Measurements from ENCODE around the gene LTF.
"Not testable (repeated sequence)": the region's sequence is repeated elsewhere in the genome, so short reads cannot be mapped to it uniquely, and the experiment has no call there.

LTF gene

GRCh38 chr3:46393554-46394434 lies 70.9 kb downstream of the LTF start:
- WGBS, 2 donors (ENCODE audit: extremely low coverage in 2 of 2, insufficient read length in 2 of 2, insufficient replicate concordance in 1 of 2), result no CpG with 5 or more reads among the region's 8 CpGs
- H3K14ac ChIP-seq (ENCODE audit: low read length), result no peak overlapping the region
- H2BK15ac ChIP-seq (ENCODE audit: low read length), result no peak overlapping the region
- H2AK5ac ChIP-seq (ENCODE audit: low read depth, low read length), result no peak overlapping the region
- no peak overlapping the region for H3K18ac ChIP-seq (ENCODE audit: low read length)
- no peak overlapping the region for H2BK120ac ChIP-seq (ENCODE audit: low read depth, low read length)
- no peak for DNase-seq (ENCODE audit: low spot score)
- no peaks in the 10 kb centered on the region for H3K4me1 ChIP-seq (ENCODE audit: control insufficient read depth in 2 of 2, insufficient read depth in 1 of 2, low read depth in 1 of 2, low read length in 2 of 2)
- H3K4me2 ChIP-seq (ENCODE audit: insufficient read depth, low read length, poor library complexity, severe bottlenecking), result no peak overlapping the region
- no peak overlapping the region for H2AFZ ChIP-seq (ENCODE audit: low read length)
- no peaks in the 10 kb centered on the region for H3K27me3 ChIP-seq (ENCODE audit: control insufficient read depth in 3 of 3, insufficient read depth in 3 of 3, low read depth in 1 of 3, low read length in 3 of 3)
- H4K8ac ChIP-seq (ENCODE audit: low read depth, low read length), result no peak overlapping the region
- no peak overlapping the region for H3K4ac ChIP-seq (ENCODE audit: low read length)
- no peak overlapping the region for H3K23ac ChIP-seq (ENCODE audit: low read depth, low read length, poor library complexity)
- H3K4me3 ChIP-seq (ENCODE audit: low read length in 2 of 2), result no peak overlapping the region
- H2BK12ac ChIP-seq (ENCODE audit: low read length), result no peak overlapping the region
- no peak overlapping the region for H4K91ac ChIP-seq (ENCODE audit: low read depth, low read length, poor library complexity)
- H3K9ac ChIP-seq (ENCODE audit: low read depth, low read length, poor library complexity), result no peak overlapping the region
- no peaks in the 10 kb centered on the region for H3K9me3 ChIP-seq (replicated peaks in 1 of 2; ENCODE audit: control insufficient read depth in 2 of 2, insufficient read depth in 1 of 2, low read depth in 1 of 2, low read length in 2 of 2)
- H2BK5ac ChIP-seq (ENCODE audit: low read length), result no peak overlapping the region
- no peaks in the 10 kb centered on the region for H3K79me1 ChIP-seq (ENCODE audit: low read depth, low read length)
- no peaks in the 10 kb centered on the region for H3K36me3 ChIP-seq (replicated peaks in 1 of 2; ENCODE audit: control insufficient read depth in 2 of 2, insufficient read depth in 2 of 2, low read length in 2 of 2)
- no peak overlapping the region for H3K27ac ChIP-seq (replicated peaks; ENCODE audit: low read length)

GRCh38 chr3:46393011-46393410 lies 71.7 kb downstream of the LTF start:
- Histone ChIP-seq H2BK15ac (ENCODE audit: low read length) (no peak overlapping the region), H4K8ac (ENCODE audit: low read depth, low read length) (no peak overlapping the region), H3K9ac (ENCODE audit: low read depth, low read length, poor library complexity) (no peak overlapping the region), H3K4me2 (ENCODE audit: insufficient read depth, low read length, poor library complexity, severe bottlenecking) (no peak overlapping the region), H3K27me3 (ENCODE audit: control insufficient read depth in 3 of 3, insufficient read depth in 3 of 3, low read depth in 1 of 3, low read length in 3 of 3) (no peaks in the 10 kb centered on the region), H3K79me1 (ENCODE audit: low read depth, low read length) (no peaks in the 10 kb centered on the region), H2AK5ac (ENCODE audit: low read depth, low read length) (no peak overlapping the region), H3K4ac (ENCODE audit: low read length) (no peak overlapping the region), H3K27ac (replicated peaks; ENCODE audit: low read length) (no peak overlapping the region), H4K91ac (ENCODE audit: low read depth, low read length, poor library complexity) (no peak overlapping the region), H3K14ac (ENCODE audit: low read length) (no peak overlapping the region), H2BK120ac (ENCODE audit: low read depth, low read length) (no peak overlapping the region), H3K18ac (ENCODE audit: low read length) (no peak overlapping the region), H3K23ac (ENCODE audit: low read depth, low read length, poor library complexity) (no peak overlapping the region), H2BK12ac (ENCODE audit: low read length) (no peak overlapping the region), H3K4me1 (ENCODE audit: control insufficient read depth in 2 of 2, insufficient read depth in 1 of 2, low read depth in 1 of 2, low read length in 2 of 2) (no peaks in the 10 kb centered on the region), H3K4me3 (ENCODE audit: low read length in 2 of 2) (no peak overlapping the region), H2AFZ (ENCODE audit: low read length) (no peak overlapping the region), H3K36me3 (replicated peaks in 1 of 2; ENCODE audit: control insufficient read depth in 2 of 2, insufficient read depth in 2 of 2, low read length in 2 of 2) (no peaks in the 10 kb centered on the region), H3K9me3 (replicated peaks in 1 of 2; ENCODE audit: control insufficient read depth in 2 of 2, insufficient read depth in 1 of 2, low read depth in 1 of 2, low read length in 2 of 2) (no peaks in the 10 kb centered on the region), H2BK5ac (ENCODE audit: low read length) (no peak overlapping the region)
- WGBS, 2 donors (ENCODE audit: extremely low coverage in 2 of 2, insufficient read length in 2 of 2, insufficient replicate concordance in 1 of 2), result no CpG with 5 or more reads among the region's 2 CpGs
- DNase-seq (ENCODE audit: low spot score), result no peak

GRCh38 chr3:46391526-46391925 lies 73.2 kb downstream of the LTF start:
- H2BK120ac ChIP-seq (ENCODE audit: low read depth, low read length); DNase-seq (ENCODE audit: low spot score); H3K18ac ChIP-seq (ENCODE audit: low read length); H2BK15ac ChIP-seq (ENCODE audit: low read length); H3K4me1 ChIP-seq (ENCODE audit: control insufficient read depth in 2 of 2, insufficient read depth in 1 of 2, low read depth in 1 of 2, low read length in 2 of 2); H3K9me3 ChIP-seq (replicated peaks in 1 of 2; ENCODE audit: control insufficient read depth in 2 of 2, insufficient read depth in 1 of 2, low read depth in 1 of 2, low read length in 2 of 2); H3K14ac ChIP-seq (ENCODE audit: low read length); H4K91ac ChIP-seq (ENCODE audit: low read depth, low read length, poor library complexity); H3K79me1 ChIP-seq (ENCODE audit: low read depth, low read length); H3K4me2 ChIP-seq (ENCODE audit: insufficient read depth, low read length, poor library complexity, severe bottlenecking); H3K9ac ChIP-seq (ENCODE audit: low read depth, low read length, poor library complexity); H2AFZ ChIP-seq (ENCODE audit: low read length); H4K8ac ChIP-seq (ENCODE audit: low read depth, low read length); H3K27me3 ChIP-seq (ENCODE audit: control insufficient read depth in 3 of 3, insufficient read depth in 3 of 3, low read depth in 1 of 3, low read length in 3 of 3); H2AK5ac ChIP-seq (ENCODE audit: low read depth, low read length); H2BK12ac ChIP-seq (ENCODE audit: low read length); H3K27ac ChIP-seq (replicated peaks; ENCODE audit: low read length); H2BK5ac ChIP-seq (ENCODE audit: low read length); H3K36me3 ChIP-seq (replicated peaks in 1 of 2; ENCODE audit: control insufficient read depth in 2 of 2, insufficient read depth in 2 of 2, low read length in 2 of 2); H3K4ac ChIP-seq (ENCODE audit: low read length); H3K23ac ChIP-seq (ENCODE audit: low read depth, low read length, poor library complexity); H3K4me3 ChIP-seq (ENCODE audit: low read length in 2 of 2): not testable (repeated sequence)
- no CpG with 5 or more reads among the region's 5 CpGs for WGBS, 2 donors (ENCODE audit: extremely low coverage in 2 of 2, insufficient read length in 2 of 2, insufficient replicate concordance in 1 of 2)

GRCh38 chr3:46389306-46389705 lies 75.4 kb downstream of the LTF start:
- H3K79me1 ChIP-seq (ENCODE audit: low read depth, low read length), result no peaks in the 10 kb centered on the region
- DNase-seq (ENCODE audit: low spot score), result no peak
- H2AK5ac ChIP-seq (ENCODE audit: low read depth, low read length), result no peak overlapping the region
- H3K36me3 ChIP-seq (replicated peaks in 1 of 2; ENCODE audit: control insufficient read depth in 2 of 2, insufficient read depth in 2 of 2, low read length in 2 of 2), result no peaks in the 10 kb centered on the region
- H3K4me2 ChIP-seq (ENCODE audit: insufficient read depth, low read length, poor library complexity, severe bottlenecking), result no peak overlapping the region
- H3K4me3 ChIP-seq (ENCODE audit: low read length in 2 of 2), result no peak overlapping the region
- H3K27me3 ChIP-seq (ENCODE audit: control insufficient read depth in 3 of 3, insufficient read depth in 3 of 3, low read depth in 1 of 3, low read length in 3 of 3), result no peaks in the 10 kb centered on the region
- no peak overlapping the region for H3K18ac ChIP-seq (ENCODE audit: low read length)
- H2BK12ac ChIP-seq (ENCODE audit: low read length), result no peak overlapping the region
- H4K8ac ChIP-seq (ENCODE audit: low read depth, low read length), result no peak overlapping the region
- no peak overlapping the region for H2AFZ ChIP-seq (ENCODE audit: low read length)
- H3K9ac ChIP-seq (ENCODE audit: low read depth, low read length, poor library complexity), result no peak overlapping the region
- H2BK5ac ChIP-seq (ENCODE audit: low read length), result no peak overlapping the region
- H3K23ac ChIP-seq (ENCODE audit: low read depth, low read length, poor library complexity), result no peak overlapping the region
- no peak overlapping the region for H3K14ac ChIP-seq (ENCODE audit: low read length)
- no peak overlapping the region for H2BK120ac ChIP-seq (ENCODE audit: low read depth, low read length)
- no peak overlapping the region for H3K27ac ChIP-seq (replicated peaks; ENCODE audit: low read length)
- no peaks in the 10 kb centered on the region for H3K9me3 ChIP-seq (replicated peaks in 1 of 2; ENCODE audit: control insufficient read depth in 2 of 2, insufficient read depth in 1 of 2, low read depth in 1 of 2, low read length in 2 of 2)
- no peak overlapping the region for H3K4ac ChIP-seq (ENCODE audit: low read length)
- H4K91ac ChIP-seq (ENCODE audit: low read depth, low read length, poor library complexity), result no peak overlapping the region
- no peak overlapping the region for H2BK15ac ChIP-seq (ENCODE audit: low read length)
- no CpG with 5 or more reads among the region's 6 CpGs for WGBS, 2 donors (ENCODE audit: extremely low coverage in 2 of 2, insufficient read length in 2 of 2, insufficient replicate concordance in 1 of 2)
- H3K4me1 ChIP-seq (ENCODE audit: control insufficient read depth in 2 of 2, insufficient read depth in 1 of 2, low read depth in 1 of 2, low read length in 2 of 2), result no peaks in the 10 kb centered on the region

Data from neuronal stem cell (in vitro differentiated cells).